Stimulated activated CD8-positive, alpha-beta memory T cell treated with anti-CD3 and anti-CD28 coated beads, Interleukin-2, amount 100 ng/mL, for 48 hours (primary cell): ENCODE results near the gene SRCIN1.
"Not testable (repeated sequence)": the region's sequence is repeated elsewhere in the genome, so short reads cannot be mapped to it uniquely, and the experiment has no call there.

Source experiments
- DNase-seq, 2 donors: peaks; one replicate each; pipeline ENCODE4 v3.0.0-alpha.2; 2020; ENCODE audit warnings: low read depth in 2 of 2

The SRCIN1 gene

GRCh38 chr17:38485146-38485468 is 120.6 kb downstream of the SRCIN1 start:
- DNase-seq: no peak

GRCh38 chr17:38484242-38485145 is 121.3 kb downstream of the SRCIN1 start:
- peak; percentile 37 to 53 for DNase-seq

GRCh38 chr17:38482700-38483043 is 123.1 kb downstream of the SRCIN1 start:
- DNase-seq: not testable (repeated sequence)

- DNase-seq: not testable (repeated sequence)
Measured at GRCh38 chr17:38482039-38482699, 123.6 kb downstream of the SRCIN1 start.
